H9 (cell line): ENCODE measurements around the gene PDE8A. TPM values are rescaled to one million over a fixed set of nuclear protein-coding genes. Genes with fewer than 3 reads are reported as not detected.

ENCODE experiments used
- DNase-seq: peaks from one replicate; pipeline ENCODE4 v3.0.0-alpha.2; 2017
- H2AFZ ChIP-seq: one replicate; pipeline ENCODE4 v1.6.1; 2013; ENCODE audit warnings: mild to moderate bottlenecking, low read length, control low read depth, moderate library complexity
- H2AK5ac ChIP-seq: 2 replicates; pipeline ENCODE4 v1.6.1; 2013; ENCODE audit warnings: low read length, control low read depth, mixed read lengths; ENCODE audit not compliant: insufficient read length
- H2BK120ac ChIP-seq: one replicate; pipeline ENCODE4 v1.6.1; 2013; ENCODE audit warnings: low read depth, mild to moderate bottlenecking, low read length, control low read depth, inconsistent platforms; ENCODE audit not compliant: poor library complexity, severe bottlenecking
- H2BK12ac ChIP-seq: 2 replicates; pipeline ENCODE4 v1.6.1; 2013; ENCODE audit warnings: low read length, control low read depth, mixed read lengths, low read depth; ENCODE audit not compliant: insufficient read length
- H2BK15ac ChIP-seq: 2 replicates; pipeline ENCODE4 v1.6.1; 2013; ENCODE audit warnings: low read depth, low read length, control low read depth
- H2BK20ac ChIP-seq: one replicate; pipeline ENCODE4 v1.6.1; 2013; ENCODE audit warnings: low read depth, mild to moderate bottlenecking, low read length, control low read depth, inconsistent platforms; ENCODE audit not compliant: poor library complexity, severe bottlenecking
- H2BK5ac ChIP-seq: 2 replicates; pipeline ENCODE4 v1.6.1; 2013; ENCODE audit warnings: low read length, control low read depth, mixed read lengths; ENCODE audit not compliant: insufficient read length
- H3K14ac ChIP-seq: 2 replicates; pipeline ENCODE4 v1.6.1; 2013; ENCODE audit warnings: low read length, control low read depth; ENCODE audit not compliant: insufficient read depth
- H3K18ac ChIP-seq: 2 replicates; pipeline ENCODE4 v1.6.1; 2013; ENCODE audit warnings: low read depth, mild to moderate bottlenecking, mixed read lengths, low read length, control low read depth; ENCODE audit not compliant: insufficient read length
- H3K23ac ChIP-seq: 2 replicates; pipeline ENCODE4 v1.6.1; 2013; ENCODE audit warnings: low read length, control low read depth, mixed read lengths, low read depth; ENCODE audit not compliant: insufficient read length
- H3K23me2 ChIP-seq: 2 replicates; pipeline ENCODE4 v1.6.1; 2013; ENCODE audit warnings: low read depth, mild to moderate bottlenecking, mixed read lengths, low read length, control low read depth; ENCODE audit not compliant: insufficient read length, poor library complexity, severe bottlenecking
- H3K27ac ChIP-seq: 2 replicates; pipeline ENCODE4 v1.5.1; 2013; ENCODE audit warnings: low read length, control low read depth, mixed read lengths, low read depth; ENCODE audit not compliant: insufficient read length
- H3K27me3 ChIP-seq: 2 replicates; pipeline ENCODE4 v1.6.1; 2013; ENCODE audit warnings: low read length, control low read depth, inconsistent platforms; ENCODE audit not compliant: insufficient read depth
- H3K4ac ChIP-seq: 2 replicates; pipeline ENCODE4 v1.6.1; 2013; ENCODE audit warnings: low read depth, mild to moderate bottlenecking, control low read depth, inconsistent platforms, low read length, moderate library complexity
- H3K4me1 ChIP-seq: 2 replicates; pipeline ENCODE4 v1.6.1; 2013; ENCODE audit warnings: low read length, control low read depth, inconsistent platforms; ENCODE audit not compliant: insufficient read depth
- H3K4me2 ChIP-seq: 2 replicates; pipeline ENCODE4 v1.6.1; 2013; ENCODE audit warnings: low read length, control low read depth, mixed read lengths; ENCODE audit not compliant: insufficient read length, insufficient read depth
- H3K56ac ChIP-seq: 2 replicates; pipeline ENCODE4 v1.6.1; 2013; ENCODE audit warnings: low read depth, mild to moderate bottlenecking, mixed read lengths, low read length, control low read depth; ENCODE audit not compliant: insufficient read length
- H3K79me1 ChIP-seq: 2 replicates; pipeline ENCODE4 v1.6.1; 2013; ENCODE audit warnings: low read depth, mild to moderate bottlenecking, moderate library complexity, low read length, control low read depth, inconsistent platforms; ENCODE audit not compliant: insufficient read depth, poor library complexity, severe bottlenecking
- H3K79me2 ChIP-seq: 2 replicates; pipeline ENCODE4 v1.6.1; 2013; ENCODE audit warnings: low read length, control low read depth, inconsistent platforms; ENCODE audit not compliant: insufficient read depth
- H3K9ac ChIP-seq: 2 replicates; pipeline ENCODE4 v1.6.1; 2013; ENCODE audit warnings: low read length, control low read depth, mixed read lengths; ENCODE audit not compliant: insufficient read length; ENCODE audit errors: extremely low read depth
- H3K9me3 ChIP-seq: one replicate; pipeline ENCODE4 v1.6.1; 2013; ENCODE audit warnings: low read depth, low read length, inconsistent platforms; ENCODE audit not compliant: control insufficient read depth
- H3T11ph ChIP-seq: one replicate; pipeline ENCODE4 v1.6.1; 2013; ENCODE audit warnings: mild to moderate bottlenecking, low read length, control low read depth, inconsistent platforms
- H4K20me1 ChIP-seq: one replicate; pipeline ENCODE4 v1.6.1; 2013; ENCODE audit not compliant: control insufficient read depth, insufficient read length, insufficient read depth
- H4K5ac ChIP-seq: 2 replicates; pipeline ENCODE4 v1.6.1; 2013; ENCODE audit warnings: low read depth, mild to moderate bottlenecking, mixed read lengths, low read length, control low read depth; ENCODE audit not compliant: insufficient read length
- H4K8ac ChIP-seq: replicated peaks from 2 replicates; pipeline ENCODE4 v1.6.1; 2013; ENCODE audit warnings: low read length, control low read depth, mixed read lengths, low read depth; ENCODE audit not compliant: insufficient read length
- H4K91ac ChIP-seq: 2 replicates; pipeline ENCODE4 v1.6.1; 2013; ENCODE audit warnings: low read depth, mild to moderate bottlenecking, moderate library complexity, mixed read lengths, low read length, control low read depth; ENCODE audit not compliant: insufficient read length
- H3K27ac Mint-ChIP-seq, 3 experiments: 2 replicates in 2 of 3; 3 replicates in 1 of 3; pipeline ENCODE4 v1.8.0; 2020 to 2021; ENCODE audit warnings: mixed read lengths in 3 of 3, mild to moderate bottlenecking in 1 of 3, moderate library complexity in 1 of 3
- H3K27me3 Mint-ChIP-seq: 2 replicates; pipeline ENCODE4 v1.8.0; 2021; ENCODE audit warnings: low read depth, mild to moderate bottlenecking, moderate library complexity, mixed read lengths
- H3K36me3 Mint-ChIP-seq, 3 experiments: 2 replicates in 2 of 3; 3 replicates in 1 of 3; pipeline ENCODE4 v1.8.0; 2020 to 2021; ENCODE audit warnings: low read depth in 3 of 3, mixed read lengths in 3 of 3; ENCODE audit not compliant: insufficient read depth in 1 of 3
- H3K4me1 Mint-ChIP-seq, 2 experiments: 2 replicates each; pipeline ENCODE4 v1.8.0; 2020; ENCODE audit warnings: mixed read lengths in 2 of 2
- H3K4me3 Mint-ChIP-seq, 2 experiments: 2 replicates in 1 of 2; 3 replicates in 1 of 2; pipeline ENCODE4 v1.8.0; 2020 to 2021; ENCODE audit warnings: mild to moderate bottlenecking in 2 of 2, mixed read lengths in 2 of 2, moderate library complexity in 1 of 2
- H3K9me3 Mint-ChIP-seq, 2 experiments: 2 replicates in 1 of 2; 3 replicates in 1 of 2; pipeline ENCODE4 v1.8.0; 2020; ENCODE audit warnings: mild to moderate bottlenecking in 2 of 2, mixed read lengths in 2 of 2, moderate library complexity in 1 of 2
- CTCF ChIP-seq: fragments of 200-600 bp; sonication (generic); conservative IDR thresholded peaks from 3 replicates; pipeline ENCODE4 v1.8.0; 2021; ENCODE audit warnings: antibody characterized with exemption, mild to moderate bottlenecking
- WGBS: extraction: QIAGEN DNeasy Blood & Tissue Kit; methylation state at CpG from one replicate; pipeline ENCODE4 v1.1.7; 2013; ENCODE audit warnings: missing lambda C conversion rate, low lambda C conversion rate, mixed read lengths; ENCODE audit not compliant: insufficient read length; ENCODE audit errors: extremely low coverage; 5-methylcytosine and 5-hydroxymethylcytosine counted together
- total RNA-seq: library from RNA; stranded (reverse); gene quantifications from 2 replicates; pipeline ENCODE4 v1.2.1, GENCODE V29; 2021

PDE8A gene
- total RNA-seq, 1 experiment from 2014 or later = 9.3 TPM

DNA sequence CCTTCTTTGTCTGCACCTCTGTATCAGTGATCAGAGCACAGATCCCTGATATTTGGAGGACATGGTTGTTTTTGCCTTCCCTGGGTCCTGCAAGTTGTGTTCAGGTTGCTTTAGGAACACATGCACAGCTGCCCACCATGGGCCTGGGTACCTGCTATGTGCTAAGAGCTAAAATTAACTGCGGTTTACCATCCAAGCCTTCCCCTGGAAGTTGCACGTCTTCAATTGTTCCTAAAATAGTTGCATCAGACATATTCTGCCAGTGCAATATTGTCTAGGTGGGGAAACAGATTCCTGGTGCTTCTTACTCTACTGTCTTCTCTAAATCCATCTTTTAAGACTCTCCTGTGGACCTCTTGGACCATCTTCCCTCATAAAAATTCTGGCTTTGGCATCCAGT is 80.9 kb downstream of the PDE8A start:
- no peak for TF ChIP-seq CTCF

More for the DNA sequence above, 80.9 kb downstream of the PDE8A start:
- Histone ChIP-seq H4K5ac (no peak overlapping the region), H2BK15ac (no peak overlapping the region), H2AK5ac (no peak overlapping the region), H3K18ac (no peak overlapping the region), H4K8ac (no peak overlapping the region), H3K27me3 (no peaks in the 10 kb centered on the region), H3K4ac (no peak overlapping the region), H3K56ac (no peak overlapping the region), H3T11ph (no peak overlapping the region), H2AFZ (no peak overlapping the region), H3K9me3 (no peaks in the 10 kb centered on the region), H2BK12ac (no peak overlapping the region), H3K14ac (no peak overlapping the region), H2BK20ac (no peak overlapping the region), H3K23ac (no peak overlapping the region), H3K23me2 (no peaks in the 10 kb centered on the region), H3K4me1 (no peaks in the 10 kb centered on the region), H3K27ac (no peak overlapping the region), H2BK5ac (no peak overlapping the region), H3K79me1 (no peaks in the 10 kb centered on the region), H3K9ac (no peak overlapping the region), H4K91ac (no peak overlapping the region), H3K79me2 (no peaks in the 10 kb centered on the region), H2BK120ac (no peak overlapping the region), H3K4me2 (no peak overlapping the region), H4K20me1 (no peaks in the 10 kb centered on the region)
- H3K4me1 Mint-ChIP-seq = peaks cover 3 to 10% of the 10 kb centered on the region in 2 experiments; a peak in 2 of 4 replicates
- no peak overlapping the region for H3K4me3 Mint-ChIP-seq
- no CpG with 5 or more reads among the region's 2 CpGs for WGBS
- no peak for DNase-seq
- peaks cover 4 to 16% (median 12%) of the 10 kb centered on the region in 3 experiments; a peak in 6 of 7 replicates for H3K36me3 Mint-ChIP-seq
- no peak overlapping the region for H3K27ac Mint-ChIP-seq
- peaks cover 19 to 20% of the 10 kb centered on the region in 2 experiments; a peak in 4 of 5 replicates for H3K9me3 Mint-ChIP-seq
- no peaks in the 10 kb centered on the region for H3K27me3 Mint-ChIP-seq
